Thyroid gland (tissue), 4 donors: ENCODE measurements around the gene C16orf96.

Source experiments
- CTCF ChIP-seq, 6 experiments: fragments of 200-600 bp in 3 of 6; fragments of 450-650 bp in 3 of 6; sonication (generic) in 3 of 6; IDR thresholded peaks; one replicate each; pipeline ENCODE4 v1.5.1; 2016 to 2019; ENCODE audit warnings: antibody characterized with exemption in 6 of 6, mild to moderate bottlenecking in 2 of 6, inconsistent platforms in 1 of 6, moderate library complexity in 1 of 6
- POLR2A ChIP-seq, 2 donors: fragments of 450-650 bp; IDR thresholded peaks; one replicate each; pipeline ENCODE4 v1.6.1; 2017; ENCODE audit warnings: antibody characterized with exemption in 2 of 2, mild to moderate bottlenecking in 2 of 2, moderate library complexity in 1 of 2

GRCh38 chr16:4639899-4640509, 83.9 kb downstream of the C16orf96 start:
- no peak for TF ChIP-seq CTCF (IDR thresholded peaks at IDR 0.05)
- no peak for TF ChIP-seq POLR2A (IDR thresholded peaks at IDR 0.05)
